HepG2 (cell line): Measurements from ENCODE around the gene ADAMTS14. TPM values are rescaled to one million over a fixed set of nuclear protein-coding genes. Genes with fewer than 3 reads are reported as not detected.

ENCODE experiments used
- ATAC-seq: fragments of 200-7000 bp; cut with Tn5 transposase; 3 replicates; pipeline ENCODE4 v1.9.1; 2020; ENCODE audit warnings: mild to moderate bottlenecking, moderate library complexity
- BruUV-seq: library from RNA; stranded (reverse); fragments of 400-500 nt; replicated peaks from 2 replicates; lab custom pipeline; 2021; lab: Mats Ljungman, UMichigan
- CTCF ChIA-PET: fragments of 300-600 bp; formaldehyde crosslinking; extraction: SDS; loops from one replicate; lab custom pipeline; 2021; ENCODE audit warnings: low total read pairs, inconsistent platforms, low intra/inter-chr PET ratio; lab: Yijun Ruan, JAX
- POLR2A ChIA-PET: fragments of 350-600 bp; sonication (Branson Sonifier 250); formaldehyde crosslinking; loops from one replicate; lab custom pipeline; 2020; ENCODE audit warnings: antibody characterized with exemption, inconsistent platforms; lab: Yijun Ruan, JAX
- DNase-seq: peaks from one replicate; pipeline ENCODE4 v3.0.0-alpha.2; 2015; ENCODE audit warnings: low spot score
- FAIRE-seq: peaks from 3 replicates; lab custom pipeline; 2011; peaks lifted over from hg19 to GRCh38; lab: Jason Lieb, UNC
- H2AFZ ChIP-seq: one replicate; pipeline ENCODE4 v1.6.1; 2011; ENCODE audit warnings: low read length, inconsistent platforms
- H3K27ac ChIP-seq: fragments of 300-600 bp; 3 replicates; pipeline ENCODE4 v1.8.0; 2011; ENCODE audit warnings: mixed run types, mild to moderate bottlenecking, mixed read lengths, low read length, inconsistent platforms; ENCODE audit not compliant: insufficient read depth; ENCODE audit errors: extremely low read length
- H3K27me3 ChIP-seq, 2 experiments: fragments of 200-600 bp in 1 of 2; 2 replicates in 1 of 2; 3 replicates in 1 of 2; pipeline versions ENCODE4 v1.6.0 to v1.8.0; 2011; ENCODE audit warnings: low read length in 2 of 2, mild to moderate bottlenecking in 2 of 2, moderate library complexity in 2 of 2, inconsistent platforms in 1 of 2; ENCODE audit not compliant: insufficient read depth in 2 of 2, control insufficient read depth in 1 of 2
- H3K36me3 ChIP-seq, 2 experiments: fragments of 200-600 bp in 1 of 2; replicated peaks in 1 of 2; 2 replicates in 1 of 2; 3 replicates in 1 of 2; pipeline versions ENCODE4 v1.5.1 to v1.8.0; 2011; ENCODE audit warnings: low read length in 2 of 2, inconsistent platforms in 1 of 2; ENCODE audit not compliant: insufficient read depth in 2 of 2, control insufficient read depth in 1 of 2
- H3K4me1 ChIP-seq: 2 replicates; pipeline ENCODE4 v1.5.1; 2012; ENCODE audit warnings: low read length, inconsistent platforms; ENCODE audit not compliant: insufficient read depth
- H3K4me2 ChIP-seq: 2 replicates; pipeline ENCODE4 v1.6.0; 2011; ENCODE audit warnings: low read depth, low read length, inconsistent platforms
- H3K4me3 ChIP-seq, 3 experiments: fragments of 200-600 bp in 1 of 3; sonication (generic), shearing (Covaris generic) in 1 of 3; replicated peaks in 1 of 3; 2 replicates each; pipeline ENCODE4 v1.5.1; 2011 to 2016; ENCODE audit warnings: low read length in 3 of 3, inconsistent platforms in 2 of 3, low read depth in 2 of 3, mild to moderate bottlenecking in 2 of 3, control low read depth in 1 of 3, mixed read lengths in 1 of 3; ENCODE audit not compliant: insufficient read depth in 1 of 3
- H3K79me2 ChIP-seq: one replicate; pipeline ENCODE4 v1.6.1; 2011; ENCODE audit warnings: low read length, inconsistent platforms; ENCODE audit not compliant: insufficient read depth
- H3K9ac ChIP-seq: 2 replicates; pipeline ENCODE4 v1.6.0; 2011; ENCODE audit warnings: mild to moderate bottlenecking, low read depth, low read length, inconsistent platforms; ENCODE audit not compliant: insufficient read depth
- H3K9me3 ChIP-seq: 2 replicates; pipeline ENCODE4 v1.5.1; 2012; ENCODE audit warnings: mild to moderate bottlenecking, low read length
- H4K20me1 ChIP-seq: 2 replicates; pipeline ENCODE4 v1.6.0; 2011; ENCODE audit warnings: inconsistent platforms, mild to moderate bottlenecking, low read length, moderate library complexity; ENCODE audit not compliant: insufficient read depth
- ARID4A ChIP-seq: sonication (generic); formaldehyde crosslinking; IDR thresholded peaks from 2 replicates; pipeline ENCODE4 v1.5.0; 2020; ENCODE audit warnings: mild to moderate bottlenecking, missing genetic modification reagents, borderline replicate concordance
- CCAR2 ChIP-seq: fragments of 200-400 bp; formaldehyde crosslinking; optimal IDR thresholded peaks from 2 replicates; pipeline ENCODE3; 2018; ENCODE audit warnings: low read depth, mild to moderate bottlenecking, low read length, moderate library complexity
- CHCHD3 ChIP-seq: sonication (generic); formaldehyde crosslinking; IDR thresholded peaks from 2 replicates; pipeline ENCODE4 v1.8.0; 2022; ENCODE audit warnings: mild to moderate bottlenecking, missing genetic modification reagents, moderate library complexity
- ELF1 ChIP-seq: sonication (generic); formaldehyde crosslinking; IDR thresholded peaks from 2 replicates; pipeline ENCODE4 v1.4.0; 2020; ENCODE audit warnings: missing genetic modification reagents
- HOXA3 ChIP-seq: sonication (generic); formaldehyde crosslinking; IDR thresholded peaks from 2 replicates; pipeline ENCODE4 v1.5.0; 2020; ENCODE audit warnings: missing genetic modification reagents
- MXI1 ChIP-seq: IDR thresholded peaks from 3 replicates; pipeline ENCODE4 v1.6.1; 2012; ENCODE audit warnings: low read depth, low read length, inconsistent platforms, borderline replicate concordance
- PAXIP1 ChIP-seq: sonication (generic); formaldehyde crosslinking; conservative IDR thresholded peaks from 2 replicates; pipeline ENCODE4 v1.4.0; 2020; ENCODE audit warnings: mild to moderate bottlenecking, missing genetic modification reagents, moderate library complexity
- RFXANK ChIP-seq: IDR thresholded peaks from 2 replicates; pipeline ENCODE4 v1.6.1; 2016
- SUZ12 ChIP-seq: fragments of 150-350 bp; IDR thresholded peaks from 2 replicates; pipeline ENCODE4 v1.6.1; 2014; ENCODE audit warnings: low read depth, low read length
- TAF15 ChIP-seq: fragments of 200-400 bp; formaldehyde crosslinking; IDR thresholded peaks from one replicate; pipeline ENCODE4 v1.6.1; 2018; ENCODE audit warnings: mild to moderate bottlenecking, low read depth, low read length; ENCODE audit not compliant: poor library complexity, severe bottlenecking
- ZBTB8A ChIP-seq: sonication (generic); formaldehyde crosslinking; IDR thresholded peaks from 2 replicates; pipeline ENCODE4 v1.4.0; 2020; ENCODE audit warnings: mild to moderate bottlenecking, low read depth, missing genetic modification reagents, borderline replicate concordance
- ZNF513 ChIP-seq: sonication (generic); formaldehyde crosslinking; conservative IDR thresholded peaks from 2 replicates; pipeline ENCODE4 v1.5.0; 2020; ENCODE audit warnings: missing genetic modification reagents
- ZNF775 ChIP-seq: sonication (generic); formaldehyde crosslinking; IDR thresholded peaks from 2 replicates; pipeline ENCODE4 v1.4.0; 2020; ENCODE audit warnings: missing genetic modification reagents, mild to moderate bottlenecking, moderate library complexity, borderline replicate concordance
- ZNF841 ChIP-seq: sonication (generic); formaldehyde crosslinking; IDR thresholded peaks from 2 replicates; pipeline ENCODE4 v1.8.1; 2023; ENCODE audit warnings: missing genetic modification reagents, borderline replicate concordance
- ZNF850 ChIP-seq: sonication (generic); formaldehyde crosslinking; conservative IDR thresholded peaks from 2 replicates; pipeline ENCODE4 v1.9.0; 2021; ENCODE audit warnings: mild to moderate bottlenecking, missing genetic modification reagents
- WGBS: methylation state at CpG from one replicate; pipeline ENCODE4 v1.1.6; 2017; ENCODE audit warnings: low lambda C conversion rate; 5-methylcytosine and 5-hydroxymethylcytosine counted together
- in situ Hi-C: cut with HindIII; loops from 2 replicates; pipeline ENCODE4 v1.10.0; 2017; ENCODE audit warnings: low pct_unique_long_range_greater_than_20kb; ENCODE audit not compliant: extremely low pct_ligation_motif_present
- intact Hi-C: fragments of 100-400 bp; cut with micrococcal nuclease; formaldehyde crosslinking; loops from one replicate; pipeline ENCODE4 v1.10.0; 2022; ENCODE audit not compliant: unreplicated experiment
- polyA plus RNA-seq, 8 experiments: library from polyadenylated mRNA; depleted of rRNA in 3 of 8; stranded (reverse) in 7 of 8; unstranded in 1 of 8; fragments of >200 nt; fragmentation: Illumina TruSeq in 4 of 8; extraction: Trizol in 4 of 8; gene quantifications; 2 replicates each; pipeline versions ENCODE4 v1.2.1 to v1.2.3, GENCODE V29; 2011 to 2016; ENCODE audit warnings: low read depth in 4 of 8, missing spikeins in 1 of 8, mixed read lengths in 1 of 8; ENCODE audit not compliant: insufficient read depth in 1 of 8
- total RNA-seq, 5 experiments: library from RNA; depleted of rRNA; stranded (reverse); fragments of >200 nt; fragmentation: Illumina TruSeq; extraction: Trizol; gene quantifications; 2 replicates each; pipeline ENCODE4 v1.2.3, GENCODE V29; 2016; ENCODE audit warnings: low read depth in 1 of 5

Gene ADAMTS14
- total and polyA plus RNA-seq, 2 of the 13 experiments (the other 11 are each of a cell fraction or from before 2014, with no cell fraction given) = 0.04 to 0.07 TPM

- in situ Hi-C loops = no loop called here
- Histone ChIP-seq H3K27me3 (no peaks in the 10 kb centered on the region), H2AFZ (no peak overlapping the region), H4K20me1 (no peaks in the 10 kb centered on the region), H3K4me2 (no peak overlapping the region), H3K27ac (no peak overlapping the region), H3K4me3 (no peak overlapping the region), H3K36me3 (no peaks in the 10 kb centered on the region), H3K9ac (no peak overlapping the region), H3K79me2 (no peaks in the 10 kb centered on the region), H3K4me1 (peaks cover 14% of the 10 kb centered on the region), H3K9me3 (no peaks in the 10 kb centered on the region)
- WGBS = 74% methylated on average over 6 of the region's 6 CpGs
- POLR2A ChIA-PET = no interaction called here
- no peak for ATAC-seq
- CTCF ChIA-PET = no interaction called here
- intact Hi-C loops = no loop called here
- TF ChIP-seq HOXA3 (CRISPR knock-in tag) (no peak), ELF1 (CRISPR knock-in tag) (no peak), PAXIP1 (CRISPR knock-in tag) (no peak), RFXANK (CRISPR knock-in tag) (no peak), ZBTB8A (no peak), ZNF841 (no peak), SUZ12 (no peak), CHCHD3 (CRISPR knock-in tag) (no peak), ZNF850 (CRISPR knock-in tag) (no peak), TAF15 (no peak), ARID4A (CRISPR knock-in tag) (no peak), ZNF513 (CRISPR knock-in tag) (no peak), ZNF775 (CRISPR knock-in tag) (no peak), MXI1 (no peak), CCAR2 (no peak)
- DNase-seq = no peak
- no TSS peak for BruUV-seq
- FAIRE-seq = no peak
These were observed 11.3 kb downstream of the ADAMTS14 start for GRCh38 chr10:70683601-70683934.
